ENCODE results near the gene MYO1H. TPM values are rescaled to one million over a fixed set of nuclear protein-coding genes. Genes with fewer than 3 reads are reported as not detected.

Gene MYO1H
- total RNA-seq, 1 experiment from 2014 or later: not detected

DNA sequence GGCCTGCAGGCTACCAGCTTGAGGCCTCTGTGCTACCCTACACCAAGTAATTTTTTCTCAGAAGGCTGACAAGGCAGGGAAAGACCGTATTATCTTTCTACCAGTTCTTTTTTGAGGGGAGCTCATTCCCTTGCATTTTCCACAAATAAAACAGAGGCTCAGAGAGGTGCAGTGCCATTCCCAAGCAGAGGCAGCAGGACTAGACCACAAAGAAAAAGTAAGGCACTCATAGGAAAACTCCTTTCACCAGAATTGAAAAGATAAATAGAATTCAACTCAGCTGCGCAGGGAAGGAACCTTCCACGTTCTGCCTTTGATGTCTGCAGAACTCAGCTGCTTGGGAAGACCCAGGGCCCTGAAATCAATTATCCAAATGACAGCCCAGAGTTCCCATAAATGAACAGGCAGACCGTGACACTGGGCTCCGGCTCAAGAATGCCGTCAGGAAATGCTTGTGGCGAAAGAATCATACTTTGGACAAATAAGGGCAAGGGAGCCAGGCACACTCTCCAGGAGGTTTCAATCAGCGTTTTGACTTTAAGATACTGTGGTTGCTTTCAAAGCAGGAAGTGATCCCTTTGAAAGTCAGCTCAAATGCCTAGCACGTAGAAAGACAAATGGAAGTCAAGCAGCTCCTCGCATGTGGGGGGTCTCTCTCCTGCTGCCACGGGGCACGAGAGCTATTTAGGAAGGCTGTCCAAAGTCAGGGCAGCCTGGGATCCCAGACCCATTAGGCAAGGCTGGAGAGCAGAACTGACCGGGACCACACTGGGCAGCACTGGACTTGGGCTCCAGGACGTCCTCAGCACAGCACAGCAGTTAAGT, 115.4 kb downstream of the MYO1H start:
- Mint-ChIP-seq H3K27ac (ENCODE audit: low read depth, unreplicated experiment) (peak overlapping the region; percentile 97), H3K36me3 (ENCODE audit: insufficient read depth, unreplicated experiment) (peaks cover 59% of the 10 kb centered on the region), H3K4me1 (ENCODE audit: insufficient read depth, unreplicated experiment) (peaks cover 52% of the 10 kb centered on the region), H3K4me3 (ENCODE audit: unreplicated experiment) (peak overlapping the region; percentile 41), H3K27me3 (ENCODE audit: insufficient read depth, unreplicated experiment) (no peaks in the 10 kb centered on the region), H3K9me3 (ENCODE audit: unreplicated experiment) (no peaks in the 10 kb centered on the region)
- POLR2A ChIA-PET: interaction anchor here (0.5 to 6.0 kb wide), 14 partner anchors 10 to 1468 kb away, joined by 3 to 130 read pairs (median 4); partner anchors contain the start of genes ANKRD13A, KCTD10, MMAB and MVK
- intact Hi-C loops (cut with micrococcal nuclease): loop anchor here (1.0 to 2.0 kb wide), 2 partner anchors 14 to 31 kb away; partner anchors contain the start of genes KCTD10 and UBE3B
- CTCF ChIA-PET: interaction anchor here (0.5 to 1.9 kb wide), 11 partner anchors 8 to 654 kb away, joined by 3 to 13 read pairs (median 3); no protein-coding TSS in a partner anchor
- TF ChIP-seq, protein P1, sequence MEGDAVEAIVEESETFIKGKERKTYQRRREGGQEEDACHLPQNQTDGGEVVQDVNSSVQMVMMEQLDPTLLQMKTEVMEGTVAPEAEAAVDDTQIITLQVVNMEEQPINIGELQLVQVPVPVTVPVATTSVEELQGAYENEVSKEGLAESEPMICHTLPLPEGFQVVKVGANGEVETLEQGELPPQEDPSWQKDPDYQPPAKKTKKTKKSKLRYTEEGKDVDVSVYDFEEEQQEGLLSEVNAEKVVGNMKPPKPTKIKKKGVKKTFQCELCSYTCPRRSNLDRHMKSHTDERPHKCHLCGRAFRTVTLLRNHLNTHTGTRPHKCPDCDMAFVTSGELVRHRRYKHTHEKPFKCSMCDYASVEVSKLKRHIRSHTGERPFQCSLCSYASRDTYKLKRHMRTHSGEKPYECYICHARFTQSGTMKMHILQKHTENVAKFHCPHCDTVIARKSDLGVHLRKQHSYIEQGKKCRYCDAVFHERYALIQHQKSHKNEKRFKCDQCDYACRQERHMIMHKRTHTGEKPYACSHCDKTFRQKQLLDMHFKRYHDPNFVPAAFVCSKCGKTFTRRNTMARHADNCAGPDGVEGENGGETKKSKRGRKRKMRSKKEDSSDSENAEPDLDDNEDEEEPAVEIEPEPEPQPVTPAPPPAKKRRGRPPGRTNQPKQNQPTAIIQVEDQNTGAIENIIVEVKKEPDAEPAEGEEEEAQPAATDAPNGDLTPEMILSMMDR (IDR thresholded peaks at IDR 0.05; ENCODE audit: unreplicated experiment): no peak
- DNase-seq (ENCODE audit: unreplicated experiment): peak; percentile 91
- no TSS peak for BruUV-seq (replicated peaks)

DNA sequence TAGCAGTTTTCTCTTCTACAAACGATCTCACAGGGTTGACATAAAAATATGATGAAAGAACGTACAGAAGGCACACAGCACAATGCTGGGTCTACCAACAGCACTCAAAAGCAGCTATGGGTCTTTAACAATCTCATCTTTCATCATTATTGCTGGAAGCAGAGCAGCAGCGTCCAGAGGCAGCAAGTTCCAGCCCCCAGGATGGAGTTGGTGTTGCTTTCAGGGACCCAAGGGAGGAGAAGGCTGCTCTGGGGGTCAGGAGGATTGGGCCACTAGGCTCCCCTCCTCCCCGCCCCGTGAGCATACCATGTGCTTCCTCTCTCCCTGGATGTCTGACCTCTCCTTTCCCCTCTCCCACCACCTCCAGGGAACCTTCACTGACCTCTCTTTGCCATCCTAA, 116.1 kb downstream of the MYO1H start:
- Mint-ChIP-seq H3K9me3 (ENCODE audit: unreplicated experiment) (no peaks in the 10 kb centered on the region), H3K36me3 (ENCODE audit: insufficient read depth, unreplicated experiment) (peaks cover 59% of the 10 kb centered on the region), H3K27ac (ENCODE audit: low read depth, unreplicated experiment) (peak overlapping the region; percentile 97), H3K4me3 (ENCODE audit: unreplicated experiment) (peak overlapping the region; percentile 41), H3K27me3 (ENCODE audit: insufficient read depth, unreplicated experiment) (no peaks in the 10 kb centered on the region), H3K4me1 (ENCODE audit: insufficient read depth, unreplicated experiment) (peaks cover 52% of the 10 kb centered on the region)
- intact Hi-C loops (cut with micrococcal nuclease): loop anchor here (2.0 kb wide), 1 partner anchor 13 kb away; the partner anchor contains the start of genes KCTD10 and UBE3B
- no TSS peak for BruUV-seq (replicated peaks)
- CTCF ChIA-PET: interaction anchor here (0.5 to 1.9 kb wide), 7 partner anchors 21 to 654 kb away, joined by 3 to 13 read pairs (median 3); no protein-coding TSS in a partner anchor
- TF ChIP-seq, protein P1 (IDR thresholded peaks at IDR 0.05; ENCODE audit: unreplicated experiment): no peak
- DNase-seq (ENCODE audit: unreplicated experiment): no peak
- POLR2A ChIA-PET: interaction anchor here (0.6 to 6.0 kb wide), 7 partner anchors 12 to 365 kb away, joined by 3 to 130 read pairs (median 8); partner anchors contain the start of genes KCTD10 and UBE3B

DNA sequence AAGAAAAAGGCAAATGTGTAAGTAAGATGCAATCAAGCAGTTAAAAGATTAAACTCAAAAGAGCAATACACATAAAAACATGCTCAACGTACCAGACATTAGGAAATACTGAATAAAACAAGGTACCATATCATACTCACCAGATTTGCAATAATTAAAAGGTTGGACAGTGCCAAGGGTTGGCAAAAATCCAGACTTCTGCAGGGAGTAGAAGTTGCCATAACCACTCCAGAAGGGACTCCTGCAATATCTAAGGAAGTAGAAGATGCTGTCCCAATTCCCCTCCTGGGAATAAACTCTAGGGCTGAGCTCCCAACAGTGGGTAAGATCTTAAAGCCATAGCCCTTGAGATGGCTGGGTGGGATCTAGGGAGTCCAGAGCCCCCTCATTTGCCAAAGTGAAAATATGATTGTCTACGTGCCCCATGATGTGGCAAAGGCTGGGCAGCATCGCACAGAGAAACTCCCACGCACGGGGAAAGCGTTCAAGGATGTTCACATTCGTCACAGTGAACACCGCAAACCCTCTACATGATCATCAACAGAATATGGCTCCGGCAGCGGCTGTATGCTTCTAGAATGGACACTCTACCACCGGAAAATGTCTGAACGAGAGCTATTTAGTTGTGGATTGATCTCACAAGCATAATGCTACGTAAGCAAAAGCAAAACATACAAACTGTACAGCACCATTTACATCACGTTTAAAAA, 117.1 kb downstream of the MYO1H start:
- intact Hi-C loops (cut with micrococcal nuclease): no loop called here
- H3K4me1 Mint-ChIP-seq (ENCODE audit: insufficient read depth, unreplicated experiment): peaks cover 47% of the 10 kb centered on the region
- TF ChIP-seq, protein P1 (IDR thresholded peaks at IDR 0.05; ENCODE audit: unreplicated experiment): no peak
- peak overlapping the region; percentile 41 for H3K4me3 Mint-ChIP-seq (ENCODE audit: unreplicated experiment)
- no TSS peak for BruUV-seq (replicated peaks)
- ChIA-PET CTCF (interaction anchor here (1.3 to 2.5 kb wide), 2 partner anchors 12 to 32 kb away, joined by 5 to 10 read pairs; partner anchors contain the start of genes KCTD10 and UBE3B), POLR2A (interaction anchor here (0.7 to 6.0 kb wide), 3 partner anchors 9 to 62 kb away, joined by 3 to 130 read pairs (median 3); partner anchors contain the start of genes KCTD10 and UBE3B)
- peaks cover 66% of the 10 kb centered on the region for H3K36me3 Mint-ChIP-seq (ENCODE audit: insufficient read depth, unreplicated experiment)
- no peaks in the 10 kb centered on the region for H3K27me3 Mint-ChIP-seq (ENCODE audit: insufficient read depth, unreplicated experiment)
- peak; percentile 34 for DNase-seq (ENCODE audit: unreplicated experiment)
- no peaks in the 10 kb centered on the region for H3K9me3 Mint-ChIP-seq (ENCODE audit: unreplicated experiment)
- H3K27ac Mint-ChIP-seq (ENCODE audit: low read depth, unreplicated experiment): peak overlapping the region; percentile 97

Measured in MCF 10A (cell line).